ENCODE data around the gene MBOAT2. TPM values are rescaled to one million over a fixed set of nuclear protein-coding genes. Genes with fewer than 3 reads are reported as not detected.
A peak's percentile ranks its signal among the peaks of the same experiment; 100 is the strongest.
"Not testable (repeated sequence)": the region's sequence is repeated elsewhere in the genome, so short reads cannot be mapped to it uniquely, and the experiment has no call there.

MBOAT2 gene
- total RNA-seq = 10 to 100 TPM; 18.4 to 26.3 TPM
- polyA plus RNA-seq = 10 to 100 TPM in 1 of 2 donors, 1 to 10 TPM in 1; 5.0 to 11.6 TPM
- long read RNA-seq, donor 1, full-length matches to known transcripts = 4 of 12 reads
- long read RNA-seq, donor 1, partial matches to known transcripts = 1 of 12 reads
- long read RNA-seq, donor 1, other reads (novel, unspliced or antisense) = 7 of 12 reads
- long read RNA-seq, donor 2, full-length matches to known transcripts = 2 of 9 reads
- long read RNA-seq, donor 2, partial matches to known transcripts = 1 of 9 reads
- long read RNA-seq, donor 2, other reads (novel, unspliced or antisense) = 6 of 9 reads

GRCh38 chr2:9003616-9004337 lies at the start of gene MBOAT2:
TSS of gene MBOAT2 (minus strand) at chr2:9003684. CDS start at chr2:9003614, 70 bp downstream.
- H3K9me3 ChIP-seq (ENCODE audit: control insufficient read depth, low read length) = no peaks in the 10 kb centered on the region
- H3K4me3 ChIP-seq (ENCODE audit: low read length in 2 of 2) = peak within 1 kb of the TSS; percentile 71 to 87
- ATAC-seq (ENCODE audit: low FRiP score) = peak; percentile 96
- H3K4me1 ChIP-seq (ENCODE audit: control insufficient read depth in 1 of 2, insufficient read depth in 2 of 2, low read length in 2 of 2) = no peaks in the 10 kb centered on the region
- no peaks in the 10 kb centered on the region for H3K36me3 ChIP-seq (ENCODE audit: control insufficient read depth in 1 of 2, insufficient read depth in 2 of 2, low read length in 1 of 2)
- intact Hi-C loops (cut with DNase I) = loop anchor here in 1 of 2 donors (10.0 kb wide), 1 partner anchor 169 kb away; the partner anchor contains the start of gene KIDINS220
- H3K27ac ChIP-seq (ENCODE audit: low read depth in 1 of 2, low read length in 2 of 2) = peak within 1 kb of the TSS in 1 of 2 donors; percentile 43
- WGBS, 2 donors = 0 to 1% methylated on average over 56 to 104 of the region's 104 CpGs
- no peaks in the 10 kb centered on the region for H3K27me3 ChIP-seq (ENCODE audit: control insufficient read depth in 1 of 2, insufficient read depth in 2 of 2, low read length in 1 of 2)
- peak; percentile 91 to 96 for DNase-seq

- WGBS, 2 donors = 93 to 94% methylated on average over 6 of the region's 6 CpGs
- DNase-seq = no peak
- Histone ChIP-seq H3K9me3 (ENCODE audit: control insufficient read depth, low read length) (no peaks in the 10 kb centered on the region), H3K36me3 (ENCODE audit: control insufficient read depth in 1 of 2, insufficient read depth in 2 of 2, low read length in 1 of 2) (no peaks in the 10 kb centered on the region), H3K27ac (ENCODE audit: low read depth in 1 of 2, low read length in 2 of 2) (no peak overlapping the region), H3K27me3 (ENCODE audit: control insufficient read depth in 1 of 2, insufficient read depth in 2 of 2, low read length in 1 of 2) (no peaks in the 10 kb centered on the region), H3K4me3 (ENCODE audit: low read length in 2 of 2) (no peak overlapping the region), H3K4me1 (ENCODE audit: control insufficient read depth in 1 of 2, insufficient read depth in 2 of 2, low read length in 2 of 2) (no peaks in the 10 kb centered on the region)
- ATAC-seq (ENCODE audit: low FRiP score) = no peak
- intact Hi-C loops (cut with DNase I) = no loop called here
These were observed 49.5 kb upstream of the MBOAT2 start for GRCh38 chr2:9052821-9053533.

GRCh38 chr2:9051451-9051850 lies 48.0 kb upstream of the MBOAT2 start:
- H3K4me1 ChIP-seq (ENCODE audit: control insufficient read depth in 1 of 2, insufficient read depth in 2 of 2, low read length in 2 of 2); DNase-seq; ATAC-seq (ENCODE audit: low FRiP score); H3K4me3 ChIP-seq (ENCODE audit: low read length in 2 of 2); intact Hi-C loops (cut with DNase I); H3K36me3 ChIP-seq (ENCODE audit: control insufficient read depth in 1 of 2, insufficient read depth in 2 of 2, low read length in 1 of 2); H3K27ac ChIP-seq (ENCODE audit: low read depth in 1 of 2, low read length in 2 of 2); H3K27me3 ChIP-seq (ENCODE audit: control insufficient read depth in 1 of 2, insufficient read depth in 2 of 2, low read length in 1 of 2); H3K9me3 ChIP-seq (ENCODE audit: control insufficient read depth, low read length): not testable (repeated sequence)
- WGBS, 2 donors = 95 to 97% methylated on average over 5 of the region's 5 CpGs

GRCh38 chr2:9050122-9050809 lies 46.8 kb upstream of the MBOAT2 start:
- WGBS, 2 donors = 86% methylated on average over 10 of the region's 10 CpGs

GRCh38 chr2:9045595-9045994 lies 42.1 kb upstream of the MBOAT2 start:
- no peaks in the 10 kb centered on the region for H3K9me3 ChIP-seq (ENCODE audit: control insufficient read depth, low read length)
- no peaks in the 10 kb centered on the region for H3K4me1 ChIP-seq (ENCODE audit: control insufficient read depth in 1 of 2, insufficient read depth in 2 of 2, low read length in 2 of 2)
- H3K27ac ChIP-seq (ENCODE audit: low read depth in 1 of 2, low read length in 2 of 2) = no peak overlapping the region
- no peak for DNase-seq
- no peaks in the 10 kb centered on the region for H3K36me3 ChIP-seq (ENCODE audit: control insufficient read depth in 1 of 2, insufficient read depth in 2 of 2, low read length in 1 of 2)
- ATAC-seq (ENCODE audit: low FRiP score) = no peak
- WGBS, 2 donors = 87 to 90% methylated on average over 7 of the region's 7 CpGs
- no peak overlapping the region for H3K4me3 ChIP-seq (ENCODE audit: low read length in 2 of 2)
- H3K27me3 ChIP-seq (ENCODE audit: control insufficient read depth in 1 of 2, insufficient read depth in 2 of 2, low read length in 1 of 2) = no peaks in the 10 kb centered on the region
- intact Hi-C loops (cut with DNase I) = no loop called here

More at GRCh38 chr2:9050122-9050809, 46.8 kb upstream of the MBOAT2 start:
- DNase-seq = no peak
- intact Hi-C loops (cut with DNase I) = no loop called here
- ATAC-seq (ENCODE audit: low FRiP score) = no peak
- no peaks in the 10 kb centered on the region for H3K9me3 ChIP-seq (ENCODE audit: control insufficient read depth, low read length)
- no peaks in the 10 kb centered on the region for H3K36me3 ChIP-seq (ENCODE audit: control insufficient read depth in 1 of 2, insufficient read depth in 2 of 2, low read length in 1 of 2)
- no peak overlapping the region for H3K4me3 ChIP-seq (ENCODE audit: low read length in 2 of 2)
- H3K4me1 ChIP-seq (ENCODE audit: control insufficient read depth in 1 of 2, insufficient read depth in 2 of 2, low read length in 2 of 2) = no peaks in the 10 kb centered on the region
- no peak overlapping the region for H3K27ac ChIP-seq (ENCODE audit: low read depth in 1 of 2, low read length in 2 of 2)
- no peaks in the 10 kb centered on the region for H3K27me3 ChIP-seq (ENCODE audit: control insufficient read depth in 1 of 2, insufficient read depth in 2 of 2, low read length in 1 of 2)

GRCh38 chr2:9043491-9043890 lies 40.0 kb upstream of the MBOAT2 start:
- H3K4me1 ChIP-seq (ENCODE audit: control insufficient read depth in 1 of 2, insufficient read depth in 2 of 2, low read length in 2 of 2); H3K9me3 ChIP-seq (ENCODE audit: control insufficient read depth, low read length); H3K36me3 ChIP-seq (ENCODE audit: control insufficient read depth in 1 of 2, insufficient read depth in 2 of 2, low read length in 1 of 2); H3K27me3 ChIP-seq (ENCODE audit: control insufficient read depth in 1 of 2, insufficient read depth in 2 of 2, low read length in 1 of 2); ATAC-seq (ENCODE audit: low FRiP score); H3K27ac ChIP-seq (ENCODE audit: low read depth in 1 of 2, low read length in 2 of 2); H3K4me3 ChIP-seq (ENCODE audit: low read length in 2 of 2); DNase-seq; intact Hi-C loops (cut with DNase I): not testable (repeated sequence)
- WGBS, 2 donors = 77 to 86% methylated on average over 1 to 2 of the region's 2 CpGs

- H3K9me3 ChIP-seq (ENCODE audit: control insufficient read depth, low read length) = peaks cover 1% of the 10 kb centered on the region
- DNase-seq (no peak), ATAC-seq (ENCODE audit: low FRiP score) (no peak)
- H3K27ac ChIP-seq (ENCODE audit: low read depth in 1 of 2, low read length in 2 of 2) = no peak overlapping the region
- H3K4me3 ChIP-seq (ENCODE audit: low read length in 2 of 2) = no peak overlapping the region
- no peaks in the 10 kb centered on the region for H3K27me3 ChIP-seq (ENCODE audit: control insufficient read depth in 1 of 2, insufficient read depth in 2 of 2, low read length in 1 of 2)
- intact Hi-C loops (cut with DNase I) = no loop called here
- no peaks in the 10 kb centered on the region for H3K36me3 ChIP-seq (ENCODE audit: control insufficient read depth in 1 of 2, insufficient read depth in 2 of 2, low read length in 1 of 2)
- H3K4me1 ChIP-seq (ENCODE audit: control insufficient read depth in 1 of 2, insufficient read depth in 2 of 2, low read length in 2 of 2) = no peaks in the 10 kb centered on the region
- 0 to 40% methylated on average over 1 of the region's 1 CpG for WGBS, 2 donors
These were observed 33.7 kb upstream of the MBOAT2 start for GRCh38 chr2:9037166-9037565.

- Histone ChIP-seq H3K9me3 (ENCODE audit: control insufficient read depth, low read length) (peaks cover 1% of the 10 kb centered on the region), H3K27ac (ENCODE audit: low read depth in 1 of 2, low read length in 2 of 2) (no peak overlapping the region), H3K4me1 (ENCODE audit: control insufficient read depth in 1 of 2, insufficient read depth in 2 of 2, low read length in 2 of 2) (no peaks in the 10 kb centered on the region), H3K36me3 (ENCODE audit: control insufficient read depth in 1 of 2, insufficient read depth in 2 of 2, low read length in 1 of 2) (no peaks in the 10 kb centered on the region), H3K4me3 (ENCODE audit: low read length in 2 of 2) (no peak overlapping the region), H3K27me3 (ENCODE audit: control insufficient read depth in 1 of 2, insufficient read depth in 2 of 2, low read length in 1 of 2) (no peaks in the 10 kb centered on the region)
- intact Hi-C loops (cut with DNase I) = no loop called here
- WGBS, 2 donors = 59 to 64% methylated on average over 7 of the region's 7 CpGs
- no peak for ATAC-seq (ENCODE audit: low FRiP score)
- no peak for DNase-seq
These were observed 30.1 kb upstream of the MBOAT2 start for GRCh38 chr2:9033385-9034168.
